GM18507 (cell line): ENCODE measurements around the gene CRIP2.

Experiments
- DNase-seq: peaks from one replicate; pipeline ENCODE4 v3.0.0; 2011; ENCODE audit warnings: low read depth; ENCODE audit not compliant: insufficient read length; ENCODE audit errors: extremely low spot score
- FAIRE-seq: peaks from 2 replicates; lab custom pipeline; 2011; peaks lifted over from hg19 to GRCh38; lab: Jason Lieb, UNC

CRIP2 gene

GRCh38 chr14:105458010-105458409 lies 16.6 kb upstream of the CRIP2 start:
- no peak for DNase-seq
- no peak for FAIRE-seq

GRCh38 chr14:105458571-105458970 lies 16.1 kb upstream of the CRIP2 start:
- FAIRE-seq: no peak
- DNase-seq: no peak

- FAIRE-seq: no peak
- DNase-seq: no peak
Measured at GRCh38 chr14:105460116-105460515, 14.5 kb upstream of the CRIP2 start.

GRCh38 chr14:105460616-105461015 lies 14.0 kb upstream of the CRIP2 start:
- DNase-seq (no peak), FAIRE-seq (no peak)

- DNase-seq: no peak
- FAIRE-seq: no peak
Measured at GRCh38 chr14:105461903-105462302, 12.7 kb upstream of the CRIP2 start.

GRCh38 chr14:105464501-105464900 lies 10.1 kb upstream of the CRIP2 start:
- FAIRE-seq: no peak
- no peak for DNase-seq

- DNase-seq: no peak
- no peak for FAIRE-seq
Measured at GRCh38 chr14:105465209-105466031, 9.2 kb upstream of the CRIP2 start.

- no peak for DNase-seq
- no peak for FAIRE-seq
Measured at GRCh38 chr14:105466531-105467248, 7.9 kb upstream of the CRIP2 start.

- no peak for FAIRE-seq
- DNase-seq: no peak
Measured at GRCh38 chr14:105467249-105467941, 7.2 kb upstream of the CRIP2 start.

GRCh38 chr14:105467942-105468471 lies 6.6 kb upstream of the CRIP2 start:
- DNase-seq (no peak), FAIRE-seq (no peak)

- no peak for DNase-seq
- FAIRE-seq: no peak
Measured at GRCh38 chr14:105468621-105469241, 5.9 kb upstream of the CRIP2 start.

GRCh38 chr14:105469456-105470349 lies 4.9 kb upstream of the CRIP2 start:
- FAIRE-seq (no peak), DNase-seq (no peak)

GRCh38 chr14:105470350-105471296 lies 4.0 kb upstream of the CRIP2 start:
- no peak for DNase-seq
- FAIRE-seq: no peak

GRCh38 chr14:105471297-105471821 lies 3.3 kb upstream of the CRIP2 start:
- FAIRE-seq: no peak
- no peak for DNase-seq

GRCh38 chr14:105471823-105472485 lies 2.7 kb upstream of the CRIP2 start:
- DNase-seq (no peak), FAIRE-seq (no peak)

- no peak for DNase-seq
- no peak for FAIRE-seq
Measured at GRCh38 chr14:105472486-105472991, 2.1 kb upstream of the CRIP2 start.
